ENCODE results near the gene MLLT10. TPM values are rescaled to one million over a fixed set of nuclear protein-coding genes. Genes with fewer than 3 reads are reported as not detected.
"Not testable (repeated sequence)": the region's sequence is repeated elsewhere in the genome, so short reads cannot be mapped to it uniquely, and the experiment has no call there.

Gene MLLT10
- total RNA-seq, 1 experiment from 2014 or later: 45.2 TPM

GRCh38 chr10:21558984-21559383 lies 25.0 kb downstream of the MLLT10 start:
- Histone ChIP-seq H3K36me3 (ENCODE audit: control insufficient read depth in 1 of 2, insufficient read depth in 2 of 2, low read length in 2 of 2) (peaks cover 6 to 34% of the 10 kb centered on the region in 2 experiments; a peak in 2 of 4 replicates), H3K79me2 (ENCODE audit: insufficient read depth, low read length) (peaks cover 93% of the 10 kb centered on the region)
- H3K4me2 ChIP-seq (ENCODE audit: low read length); ATAC-seq; CTCF ChIA-PET; H3K27ac ChIP-seq (ENCODE audit: low read depth, low read length); H2AFZ ChIP-seq (ENCODE audit: low read depth, low read length, poor library complexity, severe bottlenecking); H3K27me3 ChIP-seq (ENCODE audit: insufficient read depth, low read length); H3K4me1 ChIP-seq (ENCODE audit: control insufficient read depth in 1 of 2, insufficient read depth in 2 of 2, low read length in 2 of 2); H3K9me3 ChIP-seq (ENCODE audit: control insufficient read depth in 1 of 2, insufficient read depth in 1 of 2, low read depth in 1 of 2, low read length in 2 of 2); RAD21 ChIA-PET (ENCODE audit: low non-redundant PET in 1 of 2, low total read pairs in 2 of 2, uncharacterized antibody in 2 of 2, unreplicated experiment in 2 of 2); H3K4me3 ChIP-seq (replicated peaks in 1 of 2; ENCODE audit: low read depth in 1 of 2, low read length in 2 of 2); BruUV-seq (replicated peaks); DNase-seq (ENCODE audit: low read depth, low spot score); POLR2A ChIA-PET; intact Hi-C loops (cut with micrococcal nuclease); H4K20me1 ChIP-seq (ENCODE audit: insufficient read depth); H3K9ac ChIP-seq (ENCODE audit: low read length); H3K9me2 ChIP-seq (ENCODE audit: insufficient read depth): not testable (repeated sequence)

- Histone ChIP-seq H3K4me2 (ENCODE audit: low read length) (no peak overlapping the region), H3K27ac (ENCODE audit: low read depth, low read length) (no peak overlapping the region), H3K9me2 (ENCODE audit: insufficient read depth) (no peaks in the 10 kb centered on the region), H3K79me2 (ENCODE audit: insufficient read depth, low read length) (peaks cover 100% of the 10 kb centered on the region), H3K27me3 (ENCODE audit: insufficient read depth, low read length) (no peaks in the 10 kb centered on the region), H3K4me1 (ENCODE audit: control insufficient read depth in 1 of 2, insufficient read depth in 2 of 2, low read length in 2 of 2) (no peaks in the 10 kb centered on the region; a peak in 1 of 4 replicates), H2AFZ (ENCODE audit: low read depth, low read length, poor library complexity, severe bottlenecking) (no peak overlapping the region), H3K36me3 (ENCODE audit: control insufficient read depth in 1 of 2, insufficient read depth in 2 of 2, low read length in 2 of 2) (no peaks in the 10 kb centered on the region; a peak in 1 of 4 replicates), H4K20me1 (ENCODE audit: insufficient read depth) (peaks cover 4% of the 10 kb centered on the region; the same call in 1 of the 2 replicates), H3K9me3 (ENCODE audit: control insufficient read depth in 1 of 2, insufficient read depth in 1 of 2, low read depth in 1 of 2, low read length in 2 of 2) (no peaks in the 10 kb centered on the region), H3K4me3 (replicated peaks in 1 of 2; ENCODE audit: low read depth in 1 of 2, low read length in 2 of 2) (no peak overlapping the region), H3K9ac (ENCODE audit: low read length) (no peak overlapping the region)
- CTCF ChIA-PET: no interaction called here
- ATAC-seq (no peak), DNase-seq (ENCODE audit: low read depth, low spot score) (no peak)
- intact Hi-C loops (cut with micrococcal nuclease): no loop called here
- BruUV-seq (replicated peaks): no TSS peak
- POLR2A ChIA-PET: interaction anchor here (1.0 kb wide), 1 partner anchor 45 kb away, joined by 3 read pairs; the partner anchor contains the start of gene SKIDA1
- RAD21 ChIA-PET (ENCODE audit: low non-redundant PET in 1 of 2, low total read pairs in 2 of 2, uncharacterized antibody in 2 of 2, unreplicated experiment in 2 of 2): no interaction called here
- TF ChIP-seq CTCF (IDR thresholded peaks at IDR 0.05 in 2 of 3, conservative IDR thresholded peaks at IDR 0.05 in 1 of 3; ENCODE audit: borderline replicate concordance in 1 of 3, insufficient read depth in 1 of 3, low read depth in 2 of 3, low read length in 2 of 3): no peak
- TF ChIP-seq ZFX (IDR thresholded peaks at IDR 0.05): no peak
- no peak for TF ChIP-seq TCF7L2 (IDR thresholded peaks at IDR 0.05; ENCODE audit: borderline replicate concordance, extremely low read depth, insufficient read depth, insufficient read length)
- no peak for TF ChIP-seq ELF1 (IDR thresholded peaks at IDR 0.05; ENCODE audit: borderline replicate concordance, low read depth)
- no peak for TF ChIP-seq EGR1 (IDR thresholded peaks at IDR 0.05; ENCODE audit: low read depth)
- TF ChIP-seq MAX (IDR thresholded peaks at IDR 0.05): no peak
- TF ChIP-seq JUND (IDR thresholded peaks at IDR 0.05): no peak
- TF ChIP-seq EZH2 (IDR thresholded peaks at IDR 0.05): no peak
- no peak for TF ChIP-seq ZNF274 (IDR thresholded peaks at IDR 0.05; ENCODE audit: low read depth, low read length)
- no peak for TF ChIP-seq ATF3 (IDR thresholded peaks at IDR 0.05)
- TF ChIP-seq SRF (IDR thresholded peaks at IDR 0.05; ENCODE audit: low read depth): no peak
- no peak for TF ChIP-seq RAD21 (IDR thresholded peaks at IDR 0.05; ENCODE audit: low read depth)
- TF ChIP-seq CEBPB (IDR thresholded peaks at IDR 0.05; ENCODE audit: low read depth): no peak
- TF ChIP-seq EZH2phosphoT487 (IDR thresholded peaks at IDR 0.05; ENCODE audit: borderline replicate concordance): no peak
- no peak for TF ChIP-seq FOSL1 (IDR thresholded peaks at IDR 0.05; ENCODE audit: low read depth)
- TF ChIP-seq POLR2AphosphoS5 (IDR thresholded peaks at IDR 0.05; ENCODE audit: low read depth, low read length): no peak
Measured at GRCh38 chr10:21570761-21571521, 36.9 kb downstream of the MLLT10 start.
